Upper lobe of right lung (tissue), 1 donor: ENCODE measurements around the gene CRPPA. TPM values are rescaled to one million over a fixed set of nuclear protein-coding genes. Genes with fewer than 3 reads are reported as not detected.

Source experiments
- ATAC-seq: fragments of 200-7000 bp; cut with Tn5 transposase; one replicate; pipeline ENCODE4 v1.9.1; 2020; ENCODE audit warnings: mild to moderate bottlenecking, moderate library complexity
- DNase-seq: peaks from one replicate; pipeline ENCODE4 v3.0.0-alpha.2; 2020
- H3K27ac ChIP-seq: fragments of 200-600 bp; one replicate; pipeline ENCODE4 v1.8.0; 2022
- H3K27me3 ChIP-seq: fragments of 200-600 bp; one replicate; pipeline ENCODE4 v1.8.0; 2022; ENCODE audit warnings: mild to moderate bottlenecking
- H3K36me3 ChIP-seq: fragments of 200-600 bp; one replicate; pipeline ENCODE4 v1.8.0; 2022
- H3K4me1 ChIP-seq: fragments of 200-600 bp; one replicate; pipeline ENCODE4 v1.8.0; 2022
- H3K4me3 ChIP-seq: fragments of 200-600 bp; one replicate; pipeline ENCODE4 v1.8.0; 2022; ENCODE audit warnings: mild to moderate bottlenecking
- H3K9me3 ChIP-seq: fragments of 200-600 bp; one replicate; pipeline ENCODE4 v1.8.0; 2022
- CTCF ChIP-seq: fragments of 200-600 bp; IDR thresholded peaks from one replicate; pipeline ENCODE4 v1.8.0; 2022; ENCODE audit warnings: antibody characterized with exemption
- intact Hi-C: fragments of 100-400 bp; cut with DNase I; formaldehyde crosslinking; loops from one replicate; pipeline ENCODE4 v1.11.0; 2022
- total RNA-seq: library from RNA; stranded (reverse); fragmentation: NEBNext Ultra II Directional; extraction: Animal tissue kit (Norgen Biotek cat#: 25700); gene quantifications from one replicate; pipeline ENCODE4 v1.2.1, GENCODE V29; 2021
- donor health status: DM: no; HTN: yes; CAD: no; lungs with severe emphysema.

CRPPA gene
- total RNA-seq, 1 donor from 2014 or later: 2.9 TPM

GRCh38 chr7:16402940-16403339 lies 18.4 kb downstream of the CRPPA start:
- Histone ChIP-seq H3K27me3 (no peaks in the 10 kb centered on the region), H3K9me3 (peaks cover 18% of the 10 kb centered on the region), H3K4me1 (no peaks in the 10 kb centered on the region), H3K36me3 (no peaks in the 10 kb centered on the region), H3K4me3 (no peak overlapping the region), H3K27ac (no peak overlapping the region)
- no peak for DNase-seq
- ATAC-seq: no peak
- intact Hi-C loops: no loop called here
- no peak for TF ChIP-seq CTCF

GRCh38 chr7:16402091-16402490 lies 19.2 kb downstream of the CRPPA start:
- Histone ChIP-seq H3K4me3 (no peak overlapping the region), H3K27ac (no peak overlapping the region), H3K9me3 (peaks cover 18% of the 10 kb centered on the region), H3K27me3 (no peaks in the 10 kb centered on the region), H3K4me1 (no peaks in the 10 kb centered on the region), H3K36me3 (no peaks in the 10 kb centered on the region)
- intact Hi-C loops: no loop called here
- TF ChIP-seq CTCF: no peak
- DNase-seq: no peak
- no peak for ATAC-seq

GRCh38 chr7:16400893-16401275 lies 20.5 kb downstream of the CRPPA start:
- TF ChIP-seq CTCF: no peak
- peaks cover 18% of the 10 kb centered on the region for H3K9me3 ChIP-seq
- ATAC-seq: no peak
- no peaks in the 10 kb centered on the region for H3K27me3 ChIP-seq
- H3K27ac ChIP-seq: no peak overlapping the region
- no peak overlapping the region for H3K4me3 ChIP-seq
- intact Hi-C loops: no loop called here
- no peaks in the 10 kb centered on the region for H3K36me3 ChIP-seq
- H3K4me1 ChIP-seq: no peaks in the 10 kb centered on the region
- DNase-seq: no peak

- no peaks in the 10 kb centered on the region for H3K4me1 ChIP-seq
- no peak for DNase-seq
- H3K4me3 ChIP-seq: no peak overlapping the region
- H3K9me3 ChIP-seq: peaks cover 18% of the 10 kb centered on the region
- H3K27me3 ChIP-seq: no peaks in the 10 kb centered on the region
- H3K27ac ChIP-seq: no peak overlapping the region
- intact Hi-C loops: no loop called here
- TF ChIP-seq CTCF: no peak
- no peaks in the 10 kb centered on the region for H3K36me3 ChIP-seq
- no peak for ATAC-seq
Measured at GRCh38 chr7:16399916-16400892, 21.1 kb downstream of the CRPPA start.

- H3K36me3 ChIP-seq: no peaks in the 10 kb centered on the region
- intact Hi-C loops: no loop called here
- no peak overlapping the region for H3K4me3 ChIP-seq
- H3K27me3 ChIP-seq: no peaks in the 10 kb centered on the region
- no peak for DNase-seq
- H3K27ac ChIP-seq: no peak overlapping the region
- no peak for ATAC-seq
- H3K9me3 ChIP-seq: peaks cover 18% of the 10 kb centered on the region
- no peak for TF ChIP-seq CTCF
- H3K4me1 ChIP-seq: no peaks in the 10 kb centered on the region
Measured at GRCh38 chr7:16399265-16399831, 22.0 kb downstream of the CRPPA start.
